Activated CD4-positive, alpha-beta T cell treated with anti-CD3 and anti-CD28 coated beads, Interleukin-2, amount 50 U/mL, for 48 hours (primary cell): ENCODE measurements around the gene TRIM8.
A peak's percentile ranks its signal among the peaks of the same experiment; 100 is the strongest.

ENCODE experiments used
- DNase-seq, 2 experiments: peaks; one replicate each; pipeline ENCODE4 v3.0.0-alpha.2; 2020

The TRIM8 gene

GRCh38 chr10:102644066-102644645 lies at the start of gene TRIM8:
Gene TRIM8, plus strand, starts transcription at chr10:102644479. Its CDS starts 139 bp downstream, at chr10:102644618.
- DNase-seq, result peak; percentile 51 to 60

GRCh38 chr10:102595293-102595692 lies 49.0 kb upstream of the TRIM8 start:
- no peak for DNase-seq

- no peak for DNase-seq
Measured at GRCh38 chr10:102595897-102596296, 48.4 kb upstream of the TRIM8 start.

- peak in 1 of 2 experiments; percentile 38 for DNase-seq
Measured at GRCh38 chr10:102596506-102596971, 47.7 kb upstream of the TRIM8 start.

GRCh38 chr10:102597131-102597991 lies 46.9 kb upstream of the TRIM8 start:
- no peak for DNase-seq

GRCh38 chr10:102598243-102598642 lies 46.0 kb upstream of the TRIM8 start:
- no peak for DNase-seq

GRCh38 chr10:102599565-102600327 lies 44.5 kb upstream of the TRIM8 start:
- no peak for DNase-seq

GRCh38 chr10:102600816-102601215 lies 43.5 kb upstream of the TRIM8 start:
- DNase-seq, result no peak

- no peak for DNase-seq
Measured at GRCh38 chr10:102601639-102602038, 42.6 kb upstream of the TRIM8 start.

- DNase-seq, result no peak
Measured at GRCh38 chr10:102602272-102603045, 41.8 kb upstream of the TRIM8 start.

GRCh38 chr10:102603946-102604345 lies 40.3 kb upstream of the TRIM8 start:
- no peak for DNase-seq

- no peak for DNase-seq
Measured at GRCh38 chr10:102604439-102604841, 39.8 kb upstream of the TRIM8 start.

- DNase-seq, result no peak
Measured at GRCh38 chr10:102605712-102606111, 38.6 kb upstream of the TRIM8 start.

GRCh38 chr10:102608487-102608886 lies 35.8 kb upstream of the TRIM8 start:
- DNase-seq, result no peak

GRCh38 chr10:102610441-102610887 lies 33.8 kb upstream of the TRIM8 start:
- no peak for DNase-seq

- DNase-seq, result no peak
Measured at GRCh38 chr10:102611514-102612087, 32.7 kb upstream of the TRIM8 start.

- DNase-seq, result peak; percentile 34 to 52
Measured at GRCh38 chr10:102612964-102613275, 31.4 kb upstream of the TRIM8 start.

GRCh38 chr10:102613286-102613685 lies 31.0 kb upstream of the TRIM8 start:
- DNase-seq, result no peak

GRCh38 chr10:102613785-102614184 lies 30.5 kb upstream of the TRIM8 start:
- no peak for DNase-seq

GRCh38 chr10:102614888-102615287 lies 29.4 kb upstream of the TRIM8 start:
- no peak for DNase-seq

- DNase-seq, result peak in 1 of 2 experiments; percentile 45
Measured at GRCh38 chr10:102615361-102615760, 28.9 kb upstream of the TRIM8 start.

GRCh38 chr10:102616066-102616770 lies 28.1 kb upstream of the TRIM8 start:
- DNase-seq, result no peak
